Cardiac muscle cell (in vitro differentiated cells and primary cell): ENCODE results near the gene NCAM1. TPM values are rescaled to one million over a fixed set of nuclear protein-coding genes. Genes with fewer than 3 reads are reported as not detected.

Experiments used
- DNase-seq, 2 donors: peaks; one replicate each; pipeline versions ENCODE4 v3.0.0 to v3.0.0-alpha.2; 2010 to 2017; ENCODE audit warnings: low read depth in 1 of 2, low spot score in 1 of 2
- H3K27ac ChIP-seq: fragments of 200-600 bp; sonication (generic); 2 replicates; pipeline ENCODE4 v1.5.1; 2016
- H3K27me3 ChIP-seq: fragments of 200-600 bp; sonication (generic); 2 replicates; pipeline ENCODE4 v1.6.0; 2016; ENCODE audit warnings: control low read depth
- H3K36me3 ChIP-seq: fragments of 200-600 bp; sonication (generic); 2 replicates; pipeline ENCODE4 v1.5.1; 2016; ENCODE audit warnings: control low read depth
- H3K4me1 ChIP-seq: fragments of 200-600 bp; sonication (generic); 2 replicates; pipeline ENCODE4 v1.8.1; 2017; ENCODE audit warnings: low read depth, mild to moderate bottlenecking, mixed run types
- H3K4me3 ChIP-seq: fragments of 200-600 bp; sonication (generic); 2 replicates; pipeline ENCODE4 v1.5.1; 2016; ENCODE audit warnings: mild to moderate bottlenecking
- H3K9me3 ChIP-seq: fragments of 200-600 bp; sonication (generic); 2 replicates; pipeline ENCODE4 v1.5.1; 2017; ENCODE audit warnings: low read depth, mild to moderate bottlenecking, control low read depth
- polyA plus RNA-seq: library from polyadenylated mRNA; unstranded; fragments of >200 nt; fragmentation: Nextera tagmentation; extraction: Ambion mirVana; gene quantifications from 2 replicates; pipeline ENCODE4 v1.2.1, GENCODE V29; 2016
- total RNA-seq: library from RNA; depleted of rRNA; stranded (reverse); fragments of >200 nt; gene quantifications from 2 replicates; pipeline ENCODE4 v1.2.3, GENCODE V29; 2016
- TF ChIP-seq, protein P1 (sequence below): IDR thresholded peaks from 2 replicates; pipeline ENCODE4 v1.5.1; 2012; ENCODE audit warnings: low read depth, mild to moderate bottlenecking, low read length

The NCAM1 gene
- total and polyA plus RNA-seq, 2 experiments from 2014 or later: 61.9 to 203 TPM

DNA sequence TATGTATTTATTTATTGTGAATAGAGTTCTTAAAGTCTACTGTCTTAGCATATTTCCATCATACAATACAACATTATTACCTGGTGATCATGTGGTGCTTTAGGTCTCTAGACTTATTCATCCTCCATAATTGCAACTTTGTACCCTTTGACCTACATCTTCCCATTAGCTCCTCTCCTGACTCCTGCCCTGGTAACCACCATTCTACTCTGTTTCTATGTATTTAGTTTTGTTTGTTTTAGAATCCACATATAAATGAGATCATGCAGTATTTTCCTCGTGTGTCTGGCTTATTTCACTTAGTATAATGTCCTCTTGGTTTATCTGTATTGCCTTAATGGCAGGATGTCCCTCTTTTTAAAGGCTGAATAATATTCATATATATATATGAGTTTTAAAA, 22.7 kb downstream of the NCAM1 start:
- Histone ChIP-seq H3K36me3 (no peaks in the 10 kb centered on the region), H3K27ac (no peak overlapping the region), H3K4me3 (no peak overlapping the region), H3K4me1 (no peaks in the 10 kb centered on the region), H3K9me3 (no peaks in the 10 kb centered on the region), H3K27me3 (no peaks in the 10 kb centered on the region)
- DNase-seq: no peak
- TF ChIP-seq, protein P1, sequence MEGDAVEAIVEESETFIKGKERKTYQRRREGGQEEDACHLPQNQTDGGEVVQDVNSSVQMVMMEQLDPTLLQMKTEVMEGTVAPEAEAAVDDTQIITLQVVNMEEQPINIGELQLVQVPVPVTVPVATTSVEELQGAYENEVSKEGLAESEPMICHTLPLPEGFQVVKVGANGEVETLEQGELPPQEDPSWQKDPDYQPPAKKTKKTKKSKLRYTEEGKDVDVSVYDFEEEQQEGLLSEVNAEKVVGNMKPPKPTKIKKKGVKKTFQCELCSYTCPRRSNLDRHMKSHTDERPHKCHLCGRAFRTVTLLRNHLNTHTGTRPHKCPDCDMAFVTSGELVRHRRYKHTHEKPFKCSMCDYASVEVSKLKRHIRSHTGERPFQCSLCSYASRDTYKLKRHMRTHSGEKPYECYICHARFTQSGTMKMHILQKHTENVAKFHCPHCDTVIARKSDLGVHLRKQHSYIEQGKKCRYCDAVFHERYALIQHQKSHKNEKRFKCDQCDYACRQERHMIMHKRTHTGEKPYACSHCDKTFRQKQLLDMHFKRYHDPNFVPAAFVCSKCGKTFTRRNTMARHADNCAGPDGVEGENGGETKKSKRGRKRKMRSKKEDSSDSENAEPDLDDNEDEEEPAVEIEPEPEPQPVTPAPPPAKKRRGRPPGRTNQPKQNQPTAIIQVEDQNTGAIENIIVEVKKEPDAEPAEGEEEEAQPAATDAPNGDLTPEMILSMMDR: no peak

DNA sequence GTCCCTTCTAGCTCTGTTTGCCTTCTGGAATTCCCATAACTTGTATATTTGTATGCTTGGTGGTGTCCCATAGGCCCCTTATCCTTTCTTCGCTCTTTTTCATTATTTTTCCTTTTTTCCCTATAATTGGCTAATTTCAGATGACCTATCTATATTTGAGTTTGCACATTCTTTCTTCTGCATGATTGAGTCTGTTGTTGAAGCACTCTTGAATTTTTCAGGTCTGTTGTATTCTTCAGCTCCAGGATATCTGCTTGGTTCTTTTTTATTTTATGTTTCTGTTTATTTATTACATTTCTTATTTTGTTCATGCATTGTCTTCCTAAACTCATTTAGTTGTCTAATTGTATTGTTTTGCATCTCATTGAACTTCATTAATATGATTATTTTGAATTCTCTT, 28.0 kb downstream of the NCAM1 start:
- Histone ChIP-seq H3K9me3 (no peaks in the 10 kb centered on the region), H3K4me3 (no peak overlapping the region), H3K27ac (no peak overlapping the region), H3K36me3 (no peaks in the 10 kb centered on the region), H3K27me3 (no peaks in the 10 kb centered on the region), H3K4me1 (no peaks in the 10 kb centered on the region)
- no peak for DNase-seq
- TF ChIP-seq, protein P1: no peak

DNA sequence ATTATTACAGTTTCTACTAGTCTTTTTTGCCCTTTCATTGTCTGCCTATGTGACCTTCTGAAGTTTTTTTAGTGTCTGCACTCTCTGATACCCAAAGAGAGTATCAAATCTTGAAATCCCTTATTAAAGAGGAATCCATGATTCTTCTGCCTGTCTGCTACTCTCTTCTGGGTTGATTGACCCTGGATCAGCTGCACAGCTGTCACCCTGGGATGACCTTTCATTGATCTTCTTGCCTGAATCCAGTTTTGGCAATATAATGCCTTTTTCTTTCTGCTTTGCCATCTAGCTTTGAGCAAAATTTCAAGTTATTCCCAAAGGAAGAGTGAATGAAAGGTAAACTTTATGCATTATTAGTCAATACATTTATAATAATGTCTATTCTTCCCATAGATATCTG, 32.6 kb downstream of the NCAM1 start:
- no peak overlapping the region for H3K4me3 ChIP-seq
- no peaks in the 10 kb centered on the region for H3K27me3 ChIP-seq
- H3K4me1 ChIP-seq: no peaks in the 10 kb centered on the region
- TF ChIP-seq, protein P1: no peak
- no peaks in the 10 kb centered on the region for H3K9me3 ChIP-seq
- no peak for DNase-seq
- H3K36me3 ChIP-seq: no peaks in the 10 kb centered on the region
- H3K27ac ChIP-seq: no peak overlapping the region

DNA sequence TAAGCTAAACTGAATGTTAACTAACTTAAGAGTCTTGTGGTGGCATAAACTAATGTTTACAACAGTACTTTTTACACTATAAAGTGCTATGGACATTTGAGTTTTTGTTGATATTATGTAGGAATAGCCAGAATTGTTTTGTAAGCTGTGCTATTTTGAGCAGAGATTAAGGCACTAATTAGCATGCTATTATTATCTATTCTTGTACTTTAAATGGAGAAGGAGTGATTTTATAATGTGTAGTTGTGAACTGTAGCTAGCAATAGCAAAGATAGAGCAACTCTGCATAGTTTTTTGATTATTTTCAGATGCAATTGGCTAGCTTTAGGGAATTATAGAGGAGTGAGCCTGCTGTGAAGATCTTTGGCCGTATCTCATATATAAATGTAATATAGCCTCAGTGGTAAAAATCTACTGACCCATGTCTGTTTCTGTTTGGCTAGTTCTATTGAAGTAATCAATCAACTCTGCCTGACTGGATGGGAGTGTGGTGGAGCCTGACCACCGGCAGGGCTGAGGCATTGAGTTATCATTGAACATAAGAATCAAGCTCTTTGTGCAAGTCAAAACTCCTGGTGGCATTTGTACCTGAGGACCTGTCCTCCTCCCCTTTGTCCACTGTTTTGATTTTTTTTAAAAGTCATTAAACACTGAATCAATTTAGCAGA, 34.3 kb downstream of the NCAM1 start:
- Histone ChIP-seq H3K27ac (no peak overlapping the region), H3K4me3 (no peak overlapping the region), H3K27me3 (no peaks in the 10 kb centered on the region), H3K4me1 (no peaks in the 10 kb centered on the region), H3K36me3 (no peaks in the 10 kb centered on the region), H3K9me3 (no peaks in the 10 kb centered on the region)
- TF ChIP-seq, protein P1: no peak
- no peak for DNase-seq

DNA sequence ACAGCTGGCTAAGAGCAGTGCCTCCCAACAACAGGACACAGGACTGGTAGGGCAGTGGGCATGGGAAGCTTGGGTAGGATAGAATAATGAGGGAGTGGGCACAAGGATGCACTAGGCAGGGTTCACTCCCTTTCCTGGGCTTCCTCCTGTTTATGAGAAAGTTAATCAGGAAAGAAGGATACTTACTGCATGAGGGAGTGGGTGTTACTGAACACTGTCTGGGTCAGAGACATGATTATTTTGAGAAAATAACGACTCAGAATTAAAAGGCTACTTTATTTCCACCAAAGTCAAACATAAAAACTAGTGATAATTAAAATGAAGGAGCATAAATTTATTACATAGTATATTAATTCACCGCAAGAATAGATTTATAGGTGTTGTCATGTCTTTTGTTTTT, 35.8 kb downstream of the NCAM1 start:
- H3K4me3 ChIP-seq: no peak overlapping the region
- no peak for DNase-seq
- H3K27ac ChIP-seq: no peak overlapping the region
- no peaks in the 10 kb centered on the region for H3K27me3 ChIP-seq
- H3K4me1 ChIP-seq: peaks cover 7% of the 10 kb centered on the region
- TF ChIP-seq, protein P1: no peak
- H3K36me3 ChIP-seq: no peaks in the 10 kb centered on the region
- H3K9me3 ChIP-seq: no peaks in the 10 kb centered on the region
